Omental fat pad (tissue), 4 donors: ENCODE results near the gene MYPN. TPM values are rescaled to one million over a fixed set of nuclear protein-coding genes. Genes with fewer than 3 reads are reported as not detected.

Source experiments
- ATAC-seq: fragments of 150-250 bp; one replicate; pipeline ENCODE4 v1.9.1; 2016; ENCODE audit warnings: mild to moderate bottlenecking, moderate library complexity; ENCODE audit not compliant: low FRiP score
- DNase-seq: peaks from one replicate; pipeline ENCODE4 v3.0.0-alpha.2; 2019; ENCODE audit warnings: low spot score
- CTCF ChIP-seq, 3 donors: fragments of 450-650 bp; IDR thresholded peaks; one replicate each; pipeline ENCODE4 v1.5.1; 2016 to 2017; ENCODE audit warnings: antibody characterized with exemption in 3 of 3, mild to moderate bottlenecking in 3 of 3, moderate library complexity in 2 of 3
- total RNA-seq, 4 donors: library from RNA; depleted of rRNA; stranded (reverse); fragments of >200 nt; gene quantifications; one replicate each; pipeline ENCODE4 v1.1.0, GENCODE V29; 2016

The MYPN gene
- total RNA-seq, 4 donors from 2014 or later: not detected

- no peak for TF ChIP-seq CTCF (IDR thresholded peaks at IDR 0.05)
- ATAC-seq (no peak), DNase-seq (no peak)
Measured at GRCh38 chr10:68111584-68111983, 2.3 kb downstream of the MYPN start.

DNA sequence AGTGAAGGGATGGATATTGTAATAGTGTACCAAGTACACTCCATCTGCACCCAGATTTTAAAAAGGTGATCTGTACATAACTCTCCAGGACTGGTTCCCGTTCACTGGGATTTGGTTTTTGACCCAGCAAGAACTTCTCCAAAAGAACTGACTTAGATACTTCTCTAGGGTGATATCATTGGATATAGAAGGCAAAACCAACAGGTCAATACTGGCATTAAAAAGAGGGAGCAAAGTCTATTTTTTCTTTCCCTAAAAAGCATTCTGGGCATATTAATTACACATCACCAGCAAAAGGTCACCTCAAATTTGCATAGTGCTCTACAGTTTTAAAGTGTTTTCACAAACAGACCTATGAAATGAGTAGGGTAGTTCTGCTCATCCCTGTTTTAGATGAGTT lies 3.5 kb downstream of the MYPN start:
- ATAC-seq (no peak), DNase-seq (no peak)
- TF ChIP-seq CTCF (IDR thresholded peaks at IDR 0.05): no peak

DNA sequence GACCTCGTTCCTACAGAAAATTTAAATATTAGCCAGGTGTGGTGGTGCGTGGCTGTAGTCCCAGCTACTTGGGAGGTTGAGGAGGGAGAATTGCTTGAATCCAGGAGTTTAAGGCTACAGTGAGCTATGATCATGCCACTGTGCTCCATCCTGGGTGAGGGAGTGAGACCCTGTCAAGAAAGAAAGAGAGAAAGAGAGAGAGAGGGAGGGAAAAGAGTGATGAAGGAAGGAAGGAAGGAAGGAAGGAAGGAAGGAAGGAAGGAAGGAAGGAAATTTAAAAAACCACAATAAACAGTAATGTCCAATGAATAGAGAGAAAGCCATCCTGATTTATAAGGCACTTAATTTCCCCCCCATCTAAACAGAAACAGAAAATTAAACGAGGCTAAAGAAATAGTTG lies 9.4 kb downstream of the MYPN start:
- TF ChIP-seq CTCF (IDR thresholded peaks at IDR 0.05): no peak
- no peak for DNase-seq
- ATAC-seq: no peak

- DNase-seq (no peak), ATAC-seq (no peak)
- no peak for TF ChIP-seq CTCF (IDR thresholded peaks at IDR 0.05)
Measured at GRCh38 chr10:68121020-68121743, 11.9 kb downstream of the MYPN start.

GRCh38 chr10:68121852-68122251 lies 12.6 kb downstream of the MYPN start:
- no peak for ATAC-seq
- no peak for TF ChIP-seq CTCF (IDR thresholded peaks at IDR 0.05)
- DNase-seq: no peak

- no peak for TF ChIP-seq CTCF (IDR thresholded peaks at IDR 0.05)
- no peak for ATAC-seq
- no peak for DNase-seq
Measured at GRCh38 chr10:68124718-68125117, 15.4 kb downstream of the MYPN start.

DNA sequence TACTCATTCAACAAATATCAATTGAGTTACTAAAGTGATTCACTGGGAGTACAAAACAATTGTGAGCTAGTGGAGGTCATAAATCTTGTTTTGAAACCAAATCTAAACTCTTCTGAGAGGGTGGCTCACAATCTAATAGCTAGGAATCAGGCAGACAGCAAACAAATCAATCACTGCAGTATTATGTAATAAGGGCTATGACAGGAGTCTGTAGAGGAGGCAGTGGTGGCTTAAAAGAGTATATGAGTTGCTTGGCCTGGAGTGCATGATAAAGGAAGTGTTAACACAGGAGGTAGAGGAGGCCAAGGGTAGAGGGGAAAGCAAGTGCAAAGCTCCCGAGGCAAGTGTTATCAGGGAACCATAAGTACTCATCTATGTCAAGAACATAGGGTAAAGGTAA lies 16.5 kb downstream of the MYPN start:
- ATAC-seq (peak; percentile 67), DNase-seq (no peak)
- no peak for TF ChIP-seq CTCF (IDR thresholded peaks at IDR 0.05)
